CD4-positive, alpha-beta T cell treated with Interleukin-12 subunit alpha and Interleukin-12 subunit beta, for 1 hour (primary cell): ENCODE results near the gene SERPINB1.
"Not testable (repeated sequence)": the region's sequence is repeated elsewhere in the genome, so short reads cannot be mapped to it uniquely, and the experiment has no call there.

Experiments
- DNase-seq: peaks from one replicate; pipeline ENCODE4 v3.0.0-alpha.2; 2020

SERPINB1 gene

GRCh38 chr6:2865694-2866151 is 24.1 kb upstream of the SERPINB1 start:
- DNase-seq = no peak

DNA sequence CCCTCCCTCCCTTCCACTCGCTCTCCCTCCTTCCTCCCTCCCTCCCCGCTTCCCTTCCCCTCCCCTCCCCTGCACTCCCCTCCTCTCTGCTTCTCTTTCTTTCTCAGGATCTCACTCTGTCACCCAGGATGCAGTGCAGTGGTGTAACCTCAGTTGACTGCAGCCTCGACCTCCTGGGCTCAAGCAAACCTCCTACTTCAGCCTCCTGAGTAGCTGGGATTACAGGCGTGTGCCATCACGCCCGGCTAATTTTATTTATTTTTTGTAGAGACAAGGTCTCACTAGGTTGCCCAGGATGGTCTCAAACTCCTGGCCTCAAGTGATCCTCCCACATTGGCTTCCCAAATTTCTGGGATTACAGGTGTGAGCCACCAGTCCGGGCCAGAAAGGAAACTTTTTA is 23.6 kb upstream of the SERPINB1 start:
- no peak for DNase-seq

GRCh38 chr6:2863901-2864300 is 22.2 kb upstream of the SERPINB1 start:
- DNase-seq = no peak

DNA sequence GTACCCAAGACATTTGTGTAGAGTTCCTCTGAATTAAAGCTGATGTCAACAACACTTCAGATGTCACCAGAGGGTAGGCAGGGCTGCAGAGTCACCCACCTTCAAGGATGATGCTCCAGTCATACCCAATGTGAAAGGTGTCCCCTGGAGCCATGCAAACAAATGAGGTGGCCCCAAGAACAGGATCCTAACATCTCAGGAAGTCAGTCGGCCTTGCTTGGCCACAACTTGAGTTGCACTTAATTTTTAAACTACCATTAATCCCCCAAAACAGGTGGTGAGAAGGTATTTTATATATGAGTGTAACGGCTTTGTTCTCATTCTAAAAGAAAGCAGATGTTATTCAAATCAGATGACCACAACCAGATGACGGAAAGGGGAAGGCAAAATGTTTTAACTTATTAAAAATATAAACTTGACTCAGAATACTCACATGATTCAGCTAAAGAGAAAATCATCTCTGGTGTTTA is 21.1 kb upstream of the SERPINB1 start:
- DNase-seq = no peak

DNA sequence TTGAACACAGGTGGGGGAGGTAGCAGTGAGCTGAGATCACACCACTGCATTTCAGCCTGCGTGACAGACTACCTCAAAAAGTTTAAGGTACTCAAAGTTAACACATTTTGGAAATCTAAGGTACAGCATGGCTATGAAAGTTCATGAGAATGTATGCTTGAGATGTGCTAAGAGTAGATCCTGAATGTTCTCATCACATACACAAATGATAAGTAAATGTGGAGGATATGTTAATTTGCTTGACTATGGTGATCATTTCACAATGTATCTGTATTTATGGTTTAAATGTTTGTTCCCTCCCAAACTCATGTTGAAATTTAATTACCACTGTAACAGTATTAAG is 20.1 kb upstream of the SERPINB1 start:
- DNase-seq = no peak

DNA sequence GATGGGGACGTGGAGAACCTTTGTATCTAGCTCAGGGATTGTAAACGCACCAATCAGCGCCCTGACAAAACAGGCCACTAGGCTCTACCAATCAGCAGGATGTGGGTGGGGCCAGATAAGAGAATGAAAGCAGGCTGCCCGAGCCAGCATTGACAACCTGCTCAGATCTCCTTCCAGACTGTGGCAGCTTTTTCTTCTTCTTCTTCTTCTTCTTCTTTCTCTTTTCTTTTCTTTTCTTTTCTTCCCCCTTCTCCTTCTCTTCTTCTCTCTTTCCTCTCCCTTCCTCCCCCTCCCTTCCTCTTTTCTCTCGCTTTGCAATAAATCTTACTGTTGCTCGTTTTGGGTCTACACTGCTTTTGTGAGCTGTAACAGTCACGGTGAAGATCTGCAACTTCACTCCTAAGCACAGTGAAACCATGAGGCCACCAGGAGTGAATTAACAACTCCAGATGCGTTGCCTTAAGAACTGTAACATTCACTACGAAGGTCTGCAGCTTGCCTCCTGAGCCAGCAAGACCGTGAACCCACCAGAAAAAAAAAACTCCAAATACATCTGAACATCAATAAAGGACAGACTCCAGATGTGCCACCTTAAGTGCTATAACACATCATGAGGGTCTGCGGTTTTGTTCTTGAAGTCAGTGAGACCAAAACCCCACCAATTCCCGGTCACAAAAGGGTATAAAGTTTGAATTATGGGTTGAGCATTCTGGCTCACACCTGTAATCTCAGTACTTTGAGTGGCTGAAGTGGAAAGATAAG is 19.6 kb upstream of the SERPINB1 start:
- DNase-seq = peak; percentile 59

DNA sequence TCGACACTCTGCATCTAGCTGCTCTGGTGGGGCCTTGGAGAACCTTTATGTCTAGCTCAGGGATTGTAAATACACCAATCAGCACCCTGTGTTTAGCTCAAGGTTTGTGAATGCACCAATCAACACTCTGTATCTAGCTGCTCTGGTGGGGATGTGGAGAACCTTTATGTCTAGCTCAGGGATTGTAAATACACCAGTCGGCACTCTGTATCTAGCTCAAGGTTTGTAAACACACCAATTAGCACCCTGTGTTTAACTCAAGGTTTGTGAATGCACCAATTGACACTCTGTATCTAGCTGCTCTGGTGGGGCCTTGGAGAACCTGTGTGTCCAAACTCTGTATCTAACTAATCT is 19.0 kb upstream of the SERPINB1 start:
- DNase-seq = not testable (repeated sequence)

GRCh38 chr6:2859798-2860705 is 18.4 kb upstream of the SERPINB1 start:
- DNase-seq = not testable (repeated sequence)

GRCh38 chr6:2859185-2859700 is 17.6 kb upstream of the SERPINB1 start:
- peak; percentile 84 for DNase-seq

- peak; percentile 83 for DNase-seq
Observed at GRCh38 chr6:2857580-2858337, 16.1 kb upstream of the SERPINB1 start.

GRCh38 chr6:2857185-2857579 is 15.5 kb upstream of the SERPINB1 start:
- DNase-seq = no peak

DNA sequence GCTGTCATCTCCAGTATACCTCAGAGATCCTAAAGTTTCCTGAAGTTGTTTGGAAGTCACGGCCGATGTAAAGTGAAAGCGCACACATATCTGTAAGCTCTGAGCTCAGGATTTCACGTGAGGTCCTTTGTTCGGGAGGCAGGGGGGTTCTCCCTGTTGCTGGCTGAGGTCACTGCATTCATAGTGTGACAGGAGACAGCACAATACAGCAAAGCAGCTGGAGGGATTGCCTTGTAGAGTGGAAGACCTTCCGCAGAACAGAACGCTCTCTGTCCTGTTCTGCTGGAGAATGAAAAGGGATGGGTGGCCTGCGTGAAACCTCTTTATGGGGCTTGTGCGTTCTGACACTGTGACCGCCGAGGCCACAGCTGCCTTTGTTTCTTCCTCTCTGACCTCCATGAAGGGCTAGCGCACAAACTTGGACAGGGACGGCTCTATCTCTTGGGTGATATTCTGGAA is 13.4 kb upstream of the SERPINB1 start:
- no peak for DNase-seq

GRCh38 chr6:2854396-2854982 is 12.8 kb upstream of the SERPINB1 start:
- DNase-seq = no peak

- DNase-seq = peak; percentile 80
Observed at GRCh38 chr6:2853769-2854395, 12.2 kb upstream of the SERPINB1 start.

DNA sequence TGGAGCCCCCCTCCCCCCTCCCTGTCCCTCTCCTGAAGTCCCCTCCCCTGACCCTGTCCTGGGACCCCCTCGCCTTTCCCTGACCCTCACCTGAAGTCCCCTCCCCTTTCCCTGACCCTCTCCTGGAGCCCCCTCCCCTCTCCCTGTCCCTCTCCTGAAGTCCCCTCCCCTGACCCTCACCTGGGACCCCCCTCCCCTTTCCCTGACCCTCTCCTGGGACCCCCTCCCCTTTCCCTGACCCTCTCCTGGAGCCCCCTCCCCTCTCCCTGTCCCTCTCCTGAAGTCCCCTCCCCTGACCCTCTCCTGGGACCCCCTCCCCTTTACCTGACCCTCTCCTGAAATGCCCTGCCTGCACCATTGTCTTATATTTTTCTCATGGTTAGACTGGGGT is 11.7 kb upstream of the SERPINB1 start:
- DNase-seq = not testable (repeated sequence)

DNA sequence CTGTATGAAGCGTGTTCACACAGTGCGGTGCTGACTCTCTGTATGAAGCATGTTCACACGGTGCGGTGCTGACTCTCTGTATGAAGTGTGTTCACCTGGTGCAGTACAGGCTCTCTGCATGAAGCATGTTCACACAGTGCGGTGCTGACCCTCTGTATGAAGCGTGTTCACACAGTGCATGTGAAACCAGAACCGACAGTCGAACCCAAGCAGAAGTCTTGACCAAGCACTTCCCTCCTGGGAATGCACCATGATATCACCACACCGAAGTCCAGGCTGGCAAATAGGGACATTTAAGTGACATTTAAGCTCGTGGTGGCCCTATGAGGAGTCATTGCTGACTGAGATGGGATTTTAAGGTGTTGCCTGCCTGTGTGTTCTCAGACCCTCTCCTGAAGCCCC is 11.3 kb upstream of the SERPINB1 start:
- no peak for DNase-seq

DNA sequence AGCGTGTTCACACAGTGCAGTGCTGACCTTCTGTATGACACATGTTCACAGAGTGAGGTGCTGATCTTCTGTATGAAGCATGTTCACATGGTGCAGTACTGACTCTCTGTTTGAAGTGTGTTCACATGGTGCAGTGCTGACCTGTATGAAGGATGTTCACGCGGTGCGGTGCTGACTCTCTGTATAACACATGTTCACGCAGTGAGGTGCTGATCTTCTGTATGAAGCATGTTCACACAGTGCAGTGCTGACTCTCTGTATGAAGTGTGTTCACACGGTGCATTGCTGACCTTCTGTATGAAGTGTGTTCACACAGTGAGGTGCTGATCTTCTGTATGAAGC is 10.8 kb upstream of the SERPINB1 start:
- no peak for DNase-seq

GRCh38 chr6:2851727-2852513 is 10.3 kb upstream of the SERPINB1 start:
- DNase-seq = no peak

GRCh38 chr6:2850538-2851113 is 9.0 kb upstream of the SERPINB1 start:
- DNase-seq = no peak

GRCh38 chr6:2848851-2849250 is 7.2 kb upstream of the SERPINB1 start:
- DNase-seq = peak; percentile 77

DNA sequence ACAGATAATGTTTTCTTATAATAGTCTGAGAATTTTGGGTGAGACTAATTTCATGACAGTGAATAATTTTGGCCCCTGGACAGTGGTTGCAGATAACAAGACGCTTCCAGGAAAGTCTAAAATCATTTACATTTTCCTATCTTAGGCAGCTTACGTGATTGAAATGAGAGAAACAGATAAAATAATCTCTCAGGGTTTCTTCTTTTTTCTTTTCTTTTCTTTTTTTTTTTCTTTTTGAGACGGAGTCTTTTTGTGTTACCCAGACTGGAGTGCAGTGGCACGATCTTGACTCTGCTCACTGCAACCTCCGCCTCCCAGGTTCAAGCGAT is 4.2 kb upstream of the SERPINB1 start:
- no peak for DNase-seq
